HepG2 (cell line): Measurements from ENCODE around the gene LYSET. TPM values are rescaled to one million over a fixed set of nuclear protein-coding genes. Genes with fewer than 3 reads are reported as not detected.

Experiments
- ATAC-seq: fragments of 200-7000 bp; cut with Tn5 transposase; 3 replicates; pipeline ENCODE4 v1.9.1; 2020; ENCODE audit warnings: mild to moderate bottlenecking, moderate library complexity
- BruUV-seq: library from RNA; stranded (reverse); fragments of 400-500 nt; replicated peaks from 2 replicates; lab custom pipeline; 2021; lab: Mats Ljungman, UMichigan
- CTCF ChIA-PET: fragments of 300-600 bp; formaldehyde crosslinking; extraction: SDS; loops from one replicate; lab custom pipeline; 2021; ENCODE audit warnings: low total read pairs, inconsistent platforms, low intra/inter-chr PET ratio; lab: Yijun Ruan, JAX
- POLR2A ChIA-PET: fragments of 350-600 bp; sonication (Branson Sonifier 250); formaldehyde crosslinking; loops from one replicate; lab custom pipeline; 2020; ENCODE audit warnings: antibody characterized with exemption, inconsistent platforms; lab: Yijun Ruan, JAX
- DNase-seq: peaks from one replicate; pipeline ENCODE4 v3.0.0-alpha.2; 2015; ENCODE audit warnings: low spot score
- FAIRE-seq: peaks from 3 replicates; lab custom pipeline; 2011; peaks lifted over from hg19 to GRCh38; lab: Jason Lieb, UNC
- H2AFZ ChIP-seq: one replicate; pipeline ENCODE4 v1.6.1; 2011; ENCODE audit warnings: low read length, inconsistent platforms
- H3K27ac ChIP-seq: fragments of 300-600 bp; 3 replicates; pipeline ENCODE4 v1.8.0; 2011; ENCODE audit warnings: mixed run types, mild to moderate bottlenecking, mixed read lengths, low read length, inconsistent platforms; ENCODE audit not compliant: insufficient read depth; ENCODE audit errors: extremely low read length
- H3K27me3 ChIP-seq, 2 experiments: fragments of 200-600 bp in 1 of 2; 2 replicates in 1 of 2; 3 replicates in 1 of 2; pipeline versions ENCODE4 v1.6.0 to v1.8.0; 2011; ENCODE audit warnings: low read length in 2 of 2, mild to moderate bottlenecking in 2 of 2, moderate library complexity in 2 of 2, inconsistent platforms in 1 of 2; ENCODE audit not compliant: insufficient read depth in 2 of 2, control insufficient read depth in 1 of 2
- H3K36me3 ChIP-seq, 2 experiments: fragments of 200-600 bp in 1 of 2; replicated peaks in 1 of 2; 2 replicates in 1 of 2; 3 replicates in 1 of 2; pipeline versions ENCODE4 v1.5.1 to v1.8.0; 2011; ENCODE audit warnings: low read length in 2 of 2, inconsistent platforms in 1 of 2; ENCODE audit not compliant: insufficient read depth in 2 of 2, control insufficient read depth in 1 of 2
- H3K4me1 ChIP-seq: 2 replicates; pipeline ENCODE4 v1.5.1; 2012; ENCODE audit warnings: low read length, inconsistent platforms; ENCODE audit not compliant: insufficient read depth
- H3K4me2 ChIP-seq: 2 replicates; pipeline ENCODE4 v1.6.0; 2011; ENCODE audit warnings: low read depth, low read length, inconsistent platforms
- H3K4me3 ChIP-seq, 3 experiments: fragments of 200-600 bp in 1 of 3; sonication (generic), shearing (Covaris generic) in 1 of 3; replicated peaks in 1 of 3; 2 replicates each; pipeline ENCODE4 v1.5.1; 2011 to 2016; ENCODE audit warnings: low read length in 3 of 3, inconsistent platforms in 2 of 3, low read depth in 2 of 3, mild to moderate bottlenecking in 2 of 3, control low read depth in 1 of 3, mixed read lengths in 1 of 3; ENCODE audit not compliant: insufficient read depth in 1 of 3
- H3K79me2 ChIP-seq: one replicate; pipeline ENCODE4 v1.6.1; 2011; ENCODE audit warnings: low read length, inconsistent platforms; ENCODE audit not compliant: insufficient read depth
- H3K9ac ChIP-seq: 2 replicates; pipeline ENCODE4 v1.6.0; 2011; ENCODE audit warnings: mild to moderate bottlenecking, low read depth, low read length, inconsistent platforms; ENCODE audit not compliant: insufficient read depth
- H3K9me3 ChIP-seq: 2 replicates; pipeline ENCODE4 v1.5.1; 2012; ENCODE audit warnings: mild to moderate bottlenecking, low read length
- H4K20me1 ChIP-seq: 2 replicates; pipeline ENCODE4 v1.6.0; 2011; ENCODE audit warnings: inconsistent platforms, mild to moderate bottlenecking, low read length, moderate library complexity; ENCODE audit not compliant: insufficient read depth
- CEBPB ChIP-seq: IDR thresholded peaks from 2 replicates; pipeline ENCODE4 v1.6.1; 2011; ENCODE audit warnings: low read depth, low read length, improper control_type of control experiment, borderline replicate concordance
- MBNL3 ChIP-seq: fragments of 250-450 bp; sonication (Bioruptor Pico); conservative IDR thresholded peaks from 2 replicates; pipeline ENCODE4 v1.8.0; 2022; ENCODE audit warnings: mild to moderate bottlenecking, inconsistent platforms
- RCOR2 ChIP-seq: IDR thresholded peaks from 2 replicates; pipeline ENCODE4 v1.6.1; 2016; ENCODE audit warnings: missing biosample characterization, missing genetic modification reagents
- ZC3H4 ChIP-seq: sonication (generic); formaldehyde crosslinking; IDR thresholded peaks from 2 replicates; pipeline ENCODE4 v1.4.0; 2020; ENCODE audit warnings: missing genetic modification reagents, borderline replicate concordance
- ZFP36L1 ChIP-seq: sonication (generic); formaldehyde crosslinking; IDR thresholded peaks from 2 replicates; pipeline ENCODE4 v1.8.0; 2022; ENCODE audit warnings: mild to moderate bottlenecking, missing genetic modification reagents, moderate library complexity
- ZNF276 ChIP-seq: sonication (generic); formaldehyde crosslinking; IDR thresholded peaks from 2 replicates; pipeline ENCODE4 v1.4.0; 2020; ENCODE audit warnings: mild to moderate bottlenecking, low read depth, missing genetic modification reagents
- ZNF326 ChIP-seq: sonication (generic); formaldehyde crosslinking; IDR thresholded peaks from 2 replicates; pipeline ENCODE4 v1.4.0; 2020; ENCODE audit warnings: missing genetic modification reagents, borderline replicate concordance
- ZNF652 ChIP-seq: IDR thresholded peaks from 2 replicates; pipeline ENCODE4 v1.6.1; 2016; ENCODE audit warnings: low read depth, borderline replicate concordance
- ZNF841 ChIP-seq: sonication (generic); formaldehyde crosslinking; IDR thresholded peaks from 2 replicates; pipeline ENCODE4 v1.8.1; 2023; ENCODE audit warnings: missing genetic modification reagents, borderline replicate concordance
- WGBS: methylation state at CpG from one replicate; pipeline ENCODE4 v1.1.6; 2017; ENCODE audit warnings: low lambda C conversion rate; 5-methylcytosine and 5-hydroxymethylcytosine counted together
- in situ Hi-C: cut with HindIII; loops from 2 replicates; pipeline ENCODE4 v1.10.0; 2017; ENCODE audit warnings: low pct_unique_long_range_greater_than_20kb; ENCODE audit not compliant: extremely low pct_ligation_motif_present
- intact Hi-C: fragments of 100-400 bp; cut with micrococcal nuclease; formaldehyde crosslinking; loops from one replicate; pipeline ENCODE4 v1.10.0; 2022; ENCODE audit not compliant: unreplicated experiment
- polyA plus RNA-seq, 8 experiments: library from polyadenylated mRNA; depleted of rRNA in 3 of 8; stranded (reverse) in 7 of 8; unstranded in 1 of 8; fragments of >200 nt; fragmentation: Illumina TruSeq in 4 of 8; extraction: Trizol in 4 of 8; gene quantifications; 2 replicates each; pipeline versions ENCODE4 v1.2.1 to v1.2.3, GENCODE V29; 2011 to 2016; ENCODE audit warnings: low read depth in 4 of 8, missing spikeins in 1 of 8, mixed read lengths in 1 of 8; ENCODE audit not compliant: insufficient read depth in 1 of 8
- total RNA-seq, 5 experiments: library from RNA; depleted of rRNA; stranded (reverse); fragments of >200 nt; fragmentation: Illumina TruSeq; extraction: Trizol; gene quantifications; 2 replicates each; pipeline ENCODE4 v1.2.3, GENCODE V29; 2016; ENCODE audit warnings: low read depth in 1 of 5

LYSET gene
- total and polyA plus RNA-seq, 2 of the 13 experiments (the other 11 are each of a cell fraction or from before 2014, with no cell fraction given): 19.1 to 36.6 TPM

- Histone ChIP-seq H3K27ac (no peak overlapping the region), H4K20me1 (no peaks in the 10 kb centered on the region), H3K4me1 (peaks cover 12% of the 10 kb centered on the region), H3K9ac (no peak overlapping the region), H3K36me3 (no peaks in the 10 kb centered on the region), H3K4me2 (no peak overlapping the region), H3K27me3 (no peaks in the 10 kb centered on the region), H3K4me3 (no peak overlapping the region), H3K79me2 (no peaks in the 10 kb centered on the region), H3K9me3 (no peaks in the 10 kb centered on the region), H2AFZ (no peak overlapping the region)
- ChIA-PET CTCF (no interaction called here), POLR2A (interaction anchor here (1.2 kb wide), 1 partner anchor 14 kb away, joined by 3 read pairs; the partner anchor contains the start of genes LYSET and MOAP1)
- whole genome bisulfite sequencing: 96% methylated on average over 4 of the region's 4 CpGs
- ATAC-seq (no peak), FAIRE-seq (no peak), DNase-seq (no peak)
- intact Hi-C loops: no loop called here
- in situ Hi-C loops: no loop called here
- no TSS peak for BruUV-seq
- TF ChIP-seq ZNF652 (CRISPR knock-in tag): no peak
- TF ChIP-seq ZC3H4: no peak
- no peak for TF ChIP-seq RCOR2
- no peak for TF ChIP-seq ZFP36L1 (CRISPR knock-in tag)
- no peak for TF ChIP-seq ZNF276
- no peak for TF ChIP-seq CEBPB
- no peak for TF ChIP-seq ZNF326 (CRISPR knock-in tag)
- no peak for TF ChIP-seq ZNF841
- no peak for TF ChIP-seq MBNL3
These were observed 13.9 kb downstream of the LYSET start for GRCh38 chr14:93199031-93199430.
